ENCODE measurements around the gene BOD1. TPM values are rescaled to one million over a fixed set of nuclear protein-coding genes. Genes with fewer than 3 reads are reported as not detected.

Gene BOD1
- total RNA-seq, 1 donor from 2014 or later: 144 TPM

DNA sequence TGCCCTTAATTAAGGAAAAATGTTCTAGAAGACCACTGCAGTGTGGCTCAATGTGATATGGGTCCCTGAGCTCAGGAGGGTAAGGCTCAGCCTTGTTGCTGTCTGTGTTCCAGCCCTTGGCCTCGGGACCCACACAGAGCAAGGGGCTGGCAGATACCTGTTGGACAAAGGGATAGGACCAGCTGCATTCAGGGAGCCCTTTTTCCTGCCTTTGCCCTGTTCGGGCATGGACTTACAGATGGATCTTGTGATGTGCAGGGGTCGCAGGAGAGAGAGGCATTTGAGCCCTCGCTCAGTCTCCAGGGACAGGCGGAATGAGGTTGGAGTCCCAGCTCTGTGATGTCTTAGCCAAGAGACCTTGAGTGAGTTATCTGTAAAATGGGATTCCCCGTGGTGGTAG, 12.1 kb upstream of the BOD1 start:
- Histone ChIP-seq H3K27me3 (no peaks in the 10 kb centered on the region), H4K20me1 (ENCODE audit: low read depth) (no peaks in the 10 kb centered on the region), H3K4me1 (peaks cover 15% of the 10 kb centered on the region), H3K27ac (no peak overlapping the region), H3K36me3 (no peaks in the 10 kb centered on the region), H3K4me3 (no peak overlapping the region), H3K9me3 (ENCODE audit: low read depth) (no peaks in the 10 kb centered on the region), H3K9ac (no peak overlapping the region), H3K4me2 (no peak overlapping the region), H3K79me2 (ENCODE audit: low read depth) (no peaks in the 10 kb centered on the region), H3F3A (ENCODE audit: low read depth) (no peaks in the 10 kb centered on the region), H2AFZ (replicated peaks) (no peak overlapping the region)
- no peak for DNase-seq (ENCODE audit: low spot score)
- H3K27ac Mint-ChIP-seq: peak overlapping the region; percentile 63
- H3K4me1 Mint-ChIP-seq: peaks cover 37% of the 10 kb centered on the region
- H3K36me3 Mint-ChIP-seq: no peaks in the 10 kb centered on the region
- no peak for TF ChIP-seq EZH2phosphoT487 (IDR thresholded peaks at IDR 0.05)
- TF ChIP-seq EZH2 (IDR thresholded peaks at IDR 0.05): no peak
- TF ChIP-seq, protein P1, sequence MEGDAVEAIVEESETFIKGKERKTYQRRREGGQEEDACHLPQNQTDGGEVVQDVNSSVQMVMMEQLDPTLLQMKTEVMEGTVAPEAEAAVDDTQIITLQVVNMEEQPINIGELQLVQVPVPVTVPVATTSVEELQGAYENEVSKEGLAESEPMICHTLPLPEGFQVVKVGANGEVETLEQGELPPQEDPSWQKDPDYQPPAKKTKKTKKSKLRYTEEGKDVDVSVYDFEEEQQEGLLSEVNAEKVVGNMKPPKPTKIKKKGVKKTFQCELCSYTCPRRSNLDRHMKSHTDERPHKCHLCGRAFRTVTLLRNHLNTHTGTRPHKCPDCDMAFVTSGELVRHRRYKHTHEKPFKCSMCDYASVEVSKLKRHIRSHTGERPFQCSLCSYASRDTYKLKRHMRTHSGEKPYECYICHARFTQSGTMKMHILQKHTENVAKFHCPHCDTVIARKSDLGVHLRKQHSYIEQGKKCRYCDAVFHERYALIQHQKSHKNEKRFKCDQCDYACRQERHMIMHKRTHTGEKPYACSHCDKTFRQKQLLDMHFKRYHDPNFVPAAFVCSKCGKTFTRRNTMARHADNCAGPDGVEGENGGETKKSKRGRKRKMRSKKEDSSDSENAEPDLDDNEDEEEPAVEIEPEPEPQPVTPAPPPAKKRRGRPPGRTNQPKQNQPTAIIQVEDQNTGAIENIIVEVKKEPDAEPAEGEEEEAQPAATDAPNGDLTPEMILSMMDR (IDR thresholded peaks at IDR 0.05): no peak
- no peak overlapping the region for H3K4me3 Mint-ChIP-seq
- no peaks in the 10 kb centered on the region for H3K9me3 Mint-ChIP-seq
- H3K27me3 Mint-ChIP-seq (ENCODE audit: insufficient read depth, low read depth): peaks cover 10% of the 10 kb centered on the region

DNA sequence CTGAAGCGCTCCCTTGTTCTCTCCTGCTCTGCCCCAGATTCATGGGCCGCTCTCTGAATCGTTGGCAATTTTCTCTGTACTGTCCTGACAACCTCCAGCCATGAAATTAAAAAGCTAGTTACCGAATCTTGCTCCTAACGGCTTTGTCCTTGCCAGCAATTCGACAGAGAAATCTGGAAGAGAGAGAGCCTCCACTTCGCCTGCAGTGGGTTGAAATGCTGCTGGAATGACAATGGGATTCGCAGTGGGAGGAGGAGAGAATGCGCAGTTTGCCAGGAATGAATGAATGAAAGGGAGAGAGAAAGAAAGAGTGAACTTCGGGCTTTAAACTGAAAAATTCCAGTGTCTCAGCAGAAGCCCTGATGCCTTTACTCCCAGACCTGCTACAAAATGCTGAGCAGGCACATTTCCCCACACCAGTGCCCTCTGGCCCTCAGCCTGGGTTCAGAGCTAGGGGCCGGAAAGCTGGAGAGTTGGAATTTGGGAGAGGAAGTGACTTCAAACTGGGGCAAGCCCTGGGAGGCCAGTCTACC, 11.5 kb upstream of the BOD1 start:
- Histone ChIP-seq H3F3A (ENCODE audit: low read depth) (no peaks in the 10 kb centered on the region), H3K4me3 (no peak overlapping the region), H3K4me2 (peak overlapping the region; percentile 66), H3K27me3 (no peaks in the 10 kb centered on the region), H3K36me3 (no peaks in the 10 kb centered on the region), H3K27ac (no peak overlapping the region), H3K79me2 (ENCODE audit: low read depth) (no peaks in the 10 kb centered on the region), H4K20me1 (ENCODE audit: low read depth) (no peaks in the 10 kb centered on the region), H3K9ac (peak overlapping the region; percentile 1), H2AFZ (replicated peaks) (peak overlapping the region; percentile 98), H3K9me3 (ENCODE audit: low read depth) (no peaks in the 10 kb centered on the region), H3K4me1 (peaks cover 15% of the 10 kb centered on the region)
- Mint-ChIP-seq H3K9me3 (no peaks in the 10 kb centered on the region), H3K36me3 (no peaks in the 10 kb centered on the region), H3K27ac (peak overlapping the region; percentile 94), H3K4me1 (peaks cover 37% of the 10 kb centered on the region), H3K27me3 (ENCODE audit: insufficient read depth, low read depth) (peaks cover 10% of the 10 kb centered on the region), H3K4me3 (no peak overlapping the region)
- TF ChIP-seq EZH2phosphoT487 (IDR thresholded peaks at IDR 0.05): no peak
- no peak for TF ChIP-seq EZH2 (IDR thresholded peaks at IDR 0.05)
- TF ChIP-seq, protein P1 (IDR thresholded peaks at IDR 0.05): no peak
- DNase-seq (ENCODE audit: low spot score): peak; percentile 41

DNA sequence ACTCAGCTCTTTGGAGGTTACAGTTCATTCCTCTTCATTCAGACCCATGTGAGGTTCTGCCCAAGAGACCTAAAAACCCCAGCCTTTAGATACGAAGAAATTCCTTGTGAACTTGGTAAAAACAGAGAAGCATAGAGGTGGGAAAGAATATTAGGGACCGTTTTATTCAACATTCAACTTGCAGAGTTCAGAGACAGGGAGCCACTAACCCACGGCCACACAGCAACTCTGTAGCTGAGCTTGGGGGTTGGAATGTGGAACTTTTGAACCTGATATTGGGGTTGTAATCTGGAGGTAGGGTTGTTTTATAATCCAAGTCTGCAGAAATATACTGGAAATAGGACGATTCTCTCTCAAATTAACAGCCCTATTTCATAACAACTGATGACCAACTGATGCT, 10.8 kb upstream of the BOD1 start:
- Mint-ChIP-seq H3K27ac (peak overlapping the region; percentile 94), H3K4me1 (peaks cover 39% of the 10 kb centered on the region), H3K4me3 (no peak overlapping the region), H3K36me3 (no peaks in the 10 kb centered on the region), H3K9me3 (no peaks in the 10 kb centered on the region), H3K27me3 (ENCODE audit: insufficient read depth, low read depth) (peaks cover 11% of the 10 kb centered on the region)
- Histone ChIP-seq H3K4me2 (peak overlapping the region; percentile 66), H3K36me3 (no peaks in the 10 kb centered on the region), H3K9ac (no peak overlapping the region), H3K27ac (no peak overlapping the region), H3K27me3 (no peaks in the 10 kb centered on the region), H3F3A (ENCODE audit: low read depth) (no peaks in the 10 kb centered on the region), H3K4me3 (no peak overlapping the region), H3K79me2 (ENCODE audit: low read depth) (no peaks in the 10 kb centered on the region), H3K9me3 (ENCODE audit: low read depth) (no peaks in the 10 kb centered on the region), H2AFZ (replicated peaks) (no peak overlapping the region), H4K20me1 (ENCODE audit: low read depth) (no peaks in the 10 kb centered on the region), H3K4me1 (peaks cover 15% of the 10 kb centered on the region)
- TF ChIP-seq EZH2 (IDR thresholded peaks at IDR 0.05) (no peak), EZH2phosphoT487 (IDR thresholded peaks at IDR 0.05) (no peak)
- TF ChIP-seq, protein P1 (IDR thresholded peaks at IDR 0.05): no peak
- no peak for DNase-seq (ENCODE audit: low spot score)

Measured in neural progenitor cell (in vitro differentiated cells).